SJSA1 (cell line): ENCODE results near the gene ESCO1. TPM values are rescaled to one million over a fixed set of nuclear protein-coding genes. Genes with fewer than 3 reads are reported as not detected.
"Not testable (repeated sequence)": the region's sequence is repeated elsewhere in the genome, so short reads cannot be mapped to it uniquely, and the experiment has no call there.

Source experiments
- DNase-seq, 2 experiments: peaks; one replicate each; pipeline ENCODE4 v3.0.0-alpha.2; 2015 to 2020; ENCODE audit warnings: low spot score in 2 of 2, low read depth in 1 of 2
- H3K27ac ChIP-seq: fragments of 250-450 bp; sonication (Bioruptor Pico); 2 replicates; pipeline ENCODE4 v1.5.1; 2020; ENCODE audit warnings: mild to moderate bottlenecking, moderate library complexity
- H3K27me3 ChIP-seq: fragments of 250-450 bp; sonication (Bioruptor Pico); replicated peaks from 2 replicates; pipeline ENCODE4 v1.5.1; 2020; ENCODE audit warnings: mild to moderate bottlenecking, moderate library complexity
- H3K36me3 ChIP-seq: fragments of 250-450 bp; sonication (Bioruptor Pico); 2 replicates; pipeline ENCODE4 v1.5.1; 2020; ENCODE audit warnings: mild to moderate bottlenecking
- H3K4me1 ChIP-seq: fragments of 250-450 bp; sonication (Bioruptor Pico); replicated peaks from 2 replicates; pipeline ENCODE4 v1.6.1; 2021; ENCODE audit warnings: mild to moderate bottlenecking
- H3K4me3 ChIP-seq: fragments of 250-450 bp; sonication (Bioruptor Pico); 2 replicates; pipeline ENCODE4 v1.5.1; 2020; ENCODE audit warnings: mild to moderate bottlenecking
- H3K9me3 ChIP-seq: fragments of 250-450 bp; sonication (Bioruptor Pico); replicated peaks from 2 replicates; pipeline ENCODE4 v1.5.1; 2020; ENCODE audit warnings: mild to moderate bottlenecking
- total RNA-seq: library from RNA; depleted of rRNA; stranded (reverse); fragments of >200 nt; shearing (Covaris generic); gene quantifications from 2 replicates; pipeline ENCODE4 v1.2.3, GENCODE V29; 2014; rRNA removed

Gene ESCO1, protein sequence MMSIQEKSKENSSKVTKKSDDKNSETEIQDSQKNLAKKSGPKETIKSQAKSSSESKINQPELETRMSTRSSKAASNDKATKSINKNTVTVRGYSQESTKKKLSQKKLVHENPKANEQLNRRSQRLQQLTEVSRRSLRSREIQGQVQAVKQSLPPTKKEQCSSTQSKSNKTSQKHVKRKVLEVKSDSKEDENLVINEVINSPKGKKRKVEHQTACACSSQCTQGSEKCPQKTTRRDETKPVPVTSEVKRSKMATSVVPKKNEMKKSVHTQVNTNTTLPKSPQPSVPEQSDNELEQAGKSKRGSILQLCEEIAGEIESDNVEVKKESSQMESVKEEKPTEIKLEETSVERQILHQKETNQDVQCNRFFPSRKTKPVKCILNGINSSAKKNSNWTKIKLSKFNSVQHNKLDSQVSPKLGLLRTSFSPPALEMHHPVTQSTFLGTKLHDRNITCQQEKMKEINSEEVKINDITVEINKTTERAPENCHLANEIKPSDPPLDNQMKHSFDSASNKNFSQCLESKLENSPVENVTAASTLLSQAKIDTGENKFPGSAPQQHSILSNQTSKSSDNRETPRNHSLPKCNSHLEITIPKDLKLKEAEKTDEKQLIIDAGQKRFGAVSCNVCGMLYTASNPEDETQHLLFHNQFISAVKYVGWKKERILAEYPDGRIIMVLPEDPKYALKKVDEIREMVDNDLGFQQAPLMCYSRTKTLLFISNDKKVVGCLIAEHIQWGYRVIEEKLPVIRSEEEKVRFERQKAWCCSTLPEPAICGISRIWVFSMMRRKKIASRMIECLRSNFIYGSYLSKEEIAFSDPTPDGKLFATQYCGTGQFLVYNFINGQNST
- 14.8 and 15.3 TPM in 2 replicates for total RNA-seq

DNA sequence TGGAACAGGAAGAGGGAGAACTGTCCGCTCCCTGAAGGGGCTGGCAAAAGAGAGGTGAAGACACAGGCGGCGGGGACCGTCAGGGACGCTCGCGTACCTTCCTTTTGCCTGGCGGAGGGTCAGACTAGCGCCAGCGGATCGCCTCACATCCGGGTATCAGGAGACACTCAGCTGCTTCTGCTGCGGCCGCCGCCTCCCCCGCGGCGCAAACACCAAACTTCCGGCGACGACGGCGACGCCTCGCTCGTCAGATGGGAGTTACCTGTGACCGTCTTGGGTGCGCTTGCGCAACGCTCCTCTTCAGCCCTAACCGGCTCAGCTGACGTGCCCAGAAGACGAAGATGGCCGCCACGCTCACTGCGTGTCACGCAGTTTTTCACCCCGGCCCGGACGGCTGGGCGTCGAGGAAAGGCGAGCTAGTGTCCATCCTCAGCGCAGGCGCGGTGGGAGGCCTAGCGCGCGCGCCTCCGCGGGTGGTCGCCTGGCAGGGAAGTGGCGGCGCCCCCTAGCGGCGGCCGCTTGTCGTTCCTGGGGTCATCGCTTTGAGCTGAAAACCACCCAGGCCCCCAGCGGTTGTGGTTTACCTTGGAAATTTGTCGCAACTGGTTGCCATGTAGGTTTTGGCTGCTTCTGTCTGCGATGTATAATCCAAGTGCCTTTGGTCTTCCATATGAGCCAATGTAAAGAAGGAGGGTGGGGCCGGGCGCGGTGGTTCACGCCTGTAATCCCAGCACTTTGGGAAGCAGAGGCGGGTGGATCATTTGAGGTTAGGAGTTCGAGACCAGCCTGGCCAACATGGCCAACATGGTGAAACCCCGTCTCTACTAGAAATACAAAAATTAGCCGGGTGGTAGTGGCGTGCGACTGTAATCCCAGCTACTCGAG, at the start of gene ESCO1:
ESCO1 (minus strand) TSS at position 179 of the 885 bp plus-strand sequence. CDS start 25,861 bp downstream, outside the sequence.
- DNase-seq, result peak; percentile 97 to 99
- H3K36me3 ChIP-seq, result peaks cover 6% of the 10 kb centered on the region; the same call in 1 of the 2 replicates
- no peaks in the 10 kb centered on the region for H3K27me3 ChIP-seq
- H3K4me3 ChIP-seq, result peak within 1 kb of the TSS; percentile 72
- H3K27ac ChIP-seq, result peak within 1 kb of the TSS; percentile 71
- peaks cover 13% of the 10 kb centered on the region for H3K4me1 ChIP-seq
- no peaks in the 10 kb centered on the region for H3K9me3 ChIP-seq

DNA sequence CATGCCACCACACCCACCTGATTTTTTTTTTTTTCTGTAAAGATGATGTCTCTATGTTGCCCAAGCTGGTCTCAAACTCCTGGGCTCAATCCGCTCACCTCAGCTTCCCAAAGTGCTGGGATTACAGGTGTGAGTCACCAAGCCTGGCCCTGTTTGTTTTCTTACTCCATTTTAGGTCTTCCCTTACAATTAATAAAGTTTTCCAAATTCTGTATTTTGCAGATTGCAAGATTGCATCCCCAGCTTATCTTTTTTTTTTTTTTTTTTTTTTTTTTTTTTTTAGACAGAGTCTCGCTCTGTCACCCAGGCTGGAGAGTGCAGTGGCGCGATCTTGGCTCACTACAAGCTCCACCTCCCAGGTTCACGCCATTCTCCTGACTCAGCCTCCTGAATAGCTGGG, 39.9 kb upstream of the ESCO1 start:
- not testable (repeated sequence) for H3K27me3 ChIP-seq, H3K36me3 ChIP-seq, H3K9me3 ChIP-seq, H3K4me3 ChIP-seq, H3K27ac ChIP-seq, DNase-seq, H3K4me1 ChIP-seq

DNA sequence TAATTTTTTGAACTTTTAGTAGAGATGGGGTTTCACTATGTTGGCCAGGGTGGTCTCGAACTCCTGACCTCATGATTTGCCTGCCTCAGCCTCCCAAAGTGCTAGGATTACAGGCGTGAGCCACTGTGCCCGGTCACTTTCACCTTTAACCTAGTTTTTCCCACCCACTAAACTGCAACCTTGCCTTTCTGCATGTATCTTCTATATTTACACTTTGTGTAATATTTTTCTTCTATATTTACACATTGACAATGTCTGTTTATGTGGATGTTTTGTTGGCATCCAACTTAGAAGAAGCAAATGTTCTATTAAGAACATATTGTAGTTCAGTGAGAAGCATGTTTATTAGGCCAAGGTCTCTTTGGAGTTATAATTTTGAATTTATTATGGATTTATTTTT, 38.3 kb upstream of the ESCO1 start:
- DNase-seq, result no peak
- Histone ChIP-seq H3K4me3 (no peak overlapping the region), H3K27ac (no peak overlapping the region), H3K9me3 (no peaks in the 10 kb centered on the region), H3K36me3 (peaks cover 10% of the 10 kb centered on the region), H3K27me3 (no peaks in the 10 kb centered on the region), H3K4me1 (no peaks in the 10 kb centered on the region)

DNA sequence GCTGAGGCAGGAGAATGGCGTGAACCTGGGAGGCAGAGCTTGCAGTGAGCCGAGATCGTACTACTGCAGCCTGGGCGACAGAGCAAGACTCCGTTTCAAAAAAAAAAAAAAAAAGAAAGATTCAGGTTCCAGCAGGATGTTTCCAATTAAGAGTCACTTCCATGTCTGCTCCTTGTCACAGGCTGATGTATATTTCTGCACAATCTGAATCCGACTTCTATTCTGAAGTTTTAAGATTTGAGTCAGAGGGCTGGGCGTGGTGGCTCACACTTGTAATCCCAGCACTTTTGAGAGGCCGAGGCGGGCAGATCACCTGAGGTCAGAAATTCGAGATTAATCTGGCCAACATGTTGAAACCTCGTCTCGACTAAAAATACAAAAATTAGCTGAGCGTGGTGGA, 36.3 kb upstream of the ESCO1 start:
- Histone ChIP-seq H3K4me1 (no peaks in the 10 kb centered on the region), H3K27ac (no peak overlapping the region), H3K27me3 (no peaks in the 10 kb centered on the region), H3K9me3 (no peaks in the 10 kb centered on the region), H3K36me3 (peaks cover 26% of the 10 kb centered on the region), H3K4me3 (no peak overlapping the region)
- no peak for DNase-seq

DNA sequence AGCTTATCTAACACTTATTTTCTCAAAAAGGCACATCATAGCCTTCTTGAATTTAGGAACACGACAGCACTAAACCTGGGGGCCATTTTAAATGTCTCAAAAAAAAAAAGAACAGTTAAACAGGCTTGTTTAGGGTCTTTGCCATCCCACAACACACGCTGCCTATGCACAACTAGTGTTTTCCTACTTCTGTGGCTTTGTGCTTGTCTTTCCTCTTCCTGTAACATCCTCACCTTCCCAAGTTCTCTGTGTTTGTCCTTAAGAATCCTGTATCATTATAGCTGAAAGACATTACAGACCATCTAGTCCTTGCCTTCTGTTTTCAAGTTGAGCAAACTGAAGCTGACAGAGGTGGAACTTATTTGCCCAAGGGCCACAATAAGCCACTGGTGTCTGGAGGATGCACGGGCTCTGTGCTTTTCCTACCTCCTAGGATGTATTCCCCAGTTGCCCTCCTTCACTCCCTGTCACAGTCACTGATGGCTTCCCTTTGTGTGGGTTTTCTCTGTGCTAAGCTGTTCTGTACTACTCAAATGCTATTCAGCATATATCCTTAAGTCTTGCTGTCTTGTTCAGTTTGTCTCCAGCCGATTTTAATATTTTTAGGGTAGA, 34.2 kb upstream of the ESCO1 start:
- Histone ChIP-seq H3K27ac (no peak overlapping the region), H3K9me3 (no peaks in the 10 kb centered on the region), H3K4me3 (no peak overlapping the region), H3K27me3 (no peaks in the 10 kb centered on the region), H3K36me3 (peaks cover 41% of the 10 kb centered on the region), H3K4me1 (no peaks in the 10 kb centered on the region)
- no peak for DNase-seq

DNA sequence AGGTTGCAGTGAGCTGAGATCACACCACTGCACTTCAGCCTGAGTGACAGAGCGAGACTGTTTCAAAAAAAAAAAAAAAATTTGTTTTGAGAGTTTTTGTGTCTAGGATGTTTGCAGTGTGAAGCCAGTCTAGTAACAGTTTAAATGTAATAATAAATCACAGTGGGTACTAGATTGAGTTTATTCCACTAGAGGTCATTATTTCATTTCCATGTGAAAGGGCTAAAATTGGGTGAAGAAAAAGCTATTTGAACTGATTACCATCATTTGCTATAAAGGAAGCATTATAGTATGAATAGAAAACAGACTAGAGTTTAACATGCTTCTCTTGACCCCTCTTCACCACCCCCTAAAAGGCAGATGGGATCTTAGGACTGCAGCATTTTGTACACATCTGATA, 31.9 kb upstream of the ESCO1 start:
- no peak overlapping the region for H3K27ac ChIP-seq
- peaks cover 64% of the 10 kb centered on the region for H3K36me3 ChIP-seq
- no peaks in the 10 kb centered on the region for H3K9me3 ChIP-seq
- no peaks in the 10 kb centered on the region for H3K4me1 ChIP-seq
- DNase-seq, result no peak
- H3K27me3 ChIP-seq, result no peaks in the 10 kb centered on the region
- no peak overlapping the region for H3K4me3 ChIP-seq

DNA sequence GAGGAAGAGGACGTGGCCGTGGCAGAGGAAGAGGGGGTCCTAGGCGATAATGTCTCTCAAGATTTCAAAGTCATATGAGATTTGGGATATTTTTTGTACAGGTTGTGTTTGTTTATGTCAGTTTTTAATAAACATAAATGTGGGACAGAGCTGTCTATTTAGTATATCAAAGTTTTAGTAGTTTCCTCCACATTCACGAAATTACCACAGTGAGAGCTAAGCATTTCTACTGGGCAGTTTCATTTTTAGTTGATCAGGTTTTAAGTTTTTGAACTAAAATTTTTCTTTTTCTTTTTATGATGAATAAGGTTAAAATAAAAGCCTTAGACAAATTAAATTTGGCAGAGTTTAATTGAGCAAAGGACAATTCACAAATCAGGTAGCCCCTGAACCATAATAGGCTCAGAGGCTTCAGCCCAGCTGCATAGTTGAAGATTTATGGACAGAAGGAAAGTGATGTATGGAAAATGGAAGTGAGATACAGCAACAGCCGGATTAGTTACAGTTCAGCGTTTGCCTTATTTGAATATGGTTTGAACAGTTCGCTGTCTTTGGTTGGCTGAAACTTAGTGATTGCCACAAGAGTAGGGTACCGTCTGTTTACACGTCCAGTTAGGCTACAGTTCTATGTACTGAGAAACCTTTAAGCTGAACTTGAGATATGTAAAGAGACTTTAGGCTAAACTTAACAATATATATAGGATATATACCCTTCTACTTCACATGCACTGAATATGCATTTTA, 28.8 kb upstream of the ESCO1 start:
- Histone ChIP-seq H3K4me3 (no peak overlapping the region), H3K27me3 (no peaks in the 10 kb centered on the region), H3K4me1 (no peaks in the 10 kb centered on the region), H3K27ac (no peak overlapping the region), H3K9me3 (no peaks in the 10 kb centered on the region), H3K36me3 (peaks cover 77% of the 10 kb centered on the region)
- no peak for DNase-seq

DNA sequence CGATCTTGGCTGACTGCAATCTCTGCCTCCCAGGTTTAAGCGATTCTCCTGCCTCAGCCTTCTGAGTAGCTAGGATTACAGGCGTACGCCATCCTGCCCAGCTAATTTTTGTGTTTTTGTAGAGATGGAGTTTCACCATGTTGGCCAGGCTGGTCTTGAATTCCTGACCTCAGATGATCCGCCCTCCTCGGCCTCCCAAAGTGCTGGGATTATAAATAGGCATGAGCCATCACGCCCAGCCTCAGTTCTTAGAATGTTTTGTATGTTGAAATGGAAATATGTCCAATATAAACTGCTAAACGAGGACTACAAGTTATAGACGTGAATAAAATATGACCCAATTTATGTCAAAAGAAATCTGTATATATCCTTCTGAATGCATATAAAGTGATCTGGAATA, 21.1 kb upstream of the ESCO1 start:
- H3K4me3 ChIP-seq, DNase-seq, H3K9me3 ChIP-seq, H3K4me1 ChIP-seq, H3K27ac ChIP-seq, H3K27me3 ChIP-seq: not testable (repeated sequence)
- H3K36me3 ChIP-seq, result peaks cover 82% of the 10 kb centered on the region

DNA sequence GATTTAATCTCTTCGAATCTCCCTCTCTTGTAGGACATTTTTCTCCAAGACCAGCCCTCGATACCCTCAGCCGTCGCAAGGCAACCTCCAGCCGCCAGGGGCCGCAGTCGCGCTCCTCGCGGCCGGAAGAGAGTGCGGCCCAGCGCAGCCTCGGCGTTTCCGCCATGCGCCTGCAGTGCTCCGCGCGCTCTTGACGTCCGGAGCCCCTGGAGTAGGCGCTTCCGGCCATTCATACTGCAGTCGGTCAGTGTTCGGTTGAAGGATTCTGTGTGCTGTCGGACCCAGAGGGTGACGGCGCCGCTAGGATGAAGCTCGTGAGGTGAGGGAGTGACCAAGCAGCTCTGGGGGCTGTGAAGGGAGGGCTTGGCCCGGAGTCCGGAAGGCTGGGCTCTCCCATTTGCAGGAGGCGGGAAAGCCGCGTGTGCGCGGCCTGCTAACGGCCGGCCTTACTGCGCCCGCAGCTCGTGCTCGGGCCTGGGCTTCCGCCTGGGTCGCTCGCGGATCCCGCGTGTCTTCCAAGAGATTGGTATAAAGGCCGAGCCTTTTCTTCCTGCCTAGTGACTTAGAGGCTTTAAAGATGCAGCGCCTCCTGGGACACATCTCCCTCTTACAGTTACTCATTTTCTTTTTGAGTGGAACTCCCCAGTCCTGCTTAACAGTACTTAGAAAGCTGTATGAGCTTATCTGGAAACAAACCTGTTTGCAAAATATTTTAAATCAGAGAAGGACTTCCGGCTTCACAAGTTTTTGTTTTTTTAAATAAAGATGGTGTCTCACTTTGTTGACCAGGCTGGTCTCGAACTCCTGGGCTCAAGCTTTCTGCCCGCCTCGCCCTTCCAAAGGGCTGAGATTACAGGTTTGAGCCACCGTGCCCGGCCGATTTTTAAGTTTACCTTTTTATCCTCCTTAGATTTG, 11.9 kb upstream of the ESCO1 start, which contains the start of gene SNRPD1:
SNRPD1 (plus strand) TSS at position 190 of the 915 bp plus-strand sequence; CDS start at position 306, 116 bp downstream.
- H3K4me1 ChIP-seq, result peaks cover 8% of the 10 kb centered on the region
- DNase-seq, result peak; percentile 91 to 95
- H3K4me3 ChIP-seq, result peak within 1 kb of the TSS; percentile 65
- peaks cover 46% of the 10 kb centered on the region for H3K36me3 ChIP-seq
- no peaks in the 10 kb centered on the region; the same call in 1 of the 2 replicates for H3K9me3 ChIP-seq
- peak within 1 kb of the TSS; percentile 79 for H3K27ac ChIP-seq
- H3K27me3 ChIP-seq, result no peaks in the 10 kb centered on the region

DNA sequence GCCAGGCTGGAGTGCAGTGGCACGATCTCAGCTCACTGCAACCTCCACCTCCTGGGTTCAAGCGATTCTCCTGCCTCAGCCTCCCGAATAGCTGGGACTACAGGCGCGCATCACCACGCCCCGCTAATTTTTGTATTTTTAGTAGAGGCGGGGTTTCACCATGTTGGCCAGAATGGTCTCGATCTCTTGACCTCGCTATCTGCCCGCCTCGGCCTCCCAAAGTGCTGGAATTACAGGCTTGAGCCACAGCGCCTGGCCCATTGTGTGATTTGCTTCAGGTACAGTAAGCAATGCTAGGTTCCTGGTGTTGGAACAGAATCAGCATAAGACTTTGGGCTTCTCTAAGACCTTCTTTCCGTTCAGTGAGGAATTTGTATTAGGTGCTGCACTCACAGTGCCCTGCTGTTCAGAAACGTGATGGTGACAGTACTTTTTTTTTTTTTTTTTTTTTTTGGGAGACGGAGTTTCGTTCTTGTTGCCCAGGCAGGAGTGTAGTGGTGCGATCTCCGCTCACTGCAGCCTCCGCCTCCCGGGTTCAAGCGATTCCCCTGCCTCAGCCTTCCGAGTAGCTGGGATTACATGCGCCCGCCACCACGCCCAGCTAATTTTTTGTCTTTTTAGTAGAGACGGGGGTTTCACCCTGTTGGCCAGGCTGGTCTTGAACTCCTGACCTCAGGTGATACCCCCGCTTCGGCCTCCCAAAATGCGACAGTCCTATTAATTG, 11.1 kb upstream of the ESCO1 start:
- peaks cover 38% of the 10 kb centered on the region for H3K36me3 ChIP-seq
- H3K4me1 ChIP-seq, DNase-seq, H3K27me3 ChIP-seq, H3K9me3 ChIP-seq: not testable (repeated sequence)
- H3K4me3 ChIP-seq, result peak overlapping the region; percentile 65
- H3K27ac ChIP-seq, result peak overlapping the region; percentile 79; the same call in 1 of the 2 replicates

DNA sequence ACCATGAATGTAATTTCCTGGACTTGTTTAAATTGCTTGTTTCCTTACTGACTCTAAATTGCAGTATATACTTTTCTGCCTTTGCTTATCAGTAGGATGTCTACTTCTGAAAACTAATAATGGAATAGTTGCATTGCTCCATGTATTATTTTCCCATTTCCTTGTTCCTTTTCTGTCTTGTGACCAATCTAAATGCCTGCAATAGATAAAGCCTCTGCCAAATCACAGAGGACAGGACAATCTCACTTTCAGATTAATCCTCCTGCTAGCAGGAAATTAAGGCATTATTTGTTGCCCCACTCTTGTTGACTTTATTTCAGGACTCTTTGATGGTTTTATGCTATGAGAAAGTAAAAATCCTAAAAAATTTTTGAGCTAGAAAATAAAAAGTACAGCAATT, 4.7 kb upstream of the ESCO1 start:
- Histone ChIP-seq H3K4me3 (no peak overlapping the region), H3K9me3 (no peaks in the 10 kb centered on the region), H3K27me3 (no peaks in the 10 kb centered on the region), H3K4me1 (peaks cover 6% of the 10 kb centered on the region; the same call in 1 of the 2 replicates), H3K36me3 (peaks cover 2% of the 10 kb centered on the region; the same call in 1 of the 2 replicates), H3K27ac (no peak overlapping the region)
- DNase-seq, result no peak
